Measurements from ENCODE around the gene SRC.

The SRC gene

GRCh38 chr20:37449276-37449675 lies 103.3 kb downstream of the SRC start:
- H3K36me3 ChIP-seq (ENCODE audit: control insufficient read depth in 2 of 2, insufficient read depth in 2 of 2, low read length in 2 of 2), result no peaks in the 10 kb centered on the region
- no peak overlapping the region for H3K27ac ChIP-seq (ENCODE audit: low read length)
- no peak overlapping the region for H3K9ac ChIP-seq (ENCODE audit: low read length in 2 of 2)
- H3K4me3 ChIP-seq (ENCODE audit: low read length in 2 of 2), result no peak overlapping the region
- no peaks in the 10 kb centered on the region for H3K27me3 ChIP-seq (ENCODE audit: control insufficient read depth in 1 of 2, insufficient read depth in 2 of 2, low read length in 2 of 2)
- H3K4me1 ChIP-seq (ENCODE audit: control insufficient read depth, insufficient read depth, low read length), result no peaks in the 10 kb centered on the region
- no peaks in the 10 kb centered on the region for H3K9me3 ChIP-seq (ENCODE audit: control insufficient read depth in 2 of 2, low read length in 2 of 2)

- H3K36me3 ChIP-seq (ENCODE audit: control insufficient read depth in 2 of 2, insufficient read depth in 2 of 2, low read length in 2 of 2), result no peaks in the 10 kb centered on the region
- no peaks in the 10 kb centered on the region for H3K27me3 ChIP-seq (ENCODE audit: control insufficient read depth in 1 of 2, insufficient read depth in 2 of 2, low read length in 2 of 2)
- no peak overlapping the region for H3K9ac ChIP-seq (ENCODE audit: low read length in 2 of 2)
- no peaks in the 10 kb centered on the region for H3K4me1 ChIP-seq (ENCODE audit: control insufficient read depth, insufficient read depth, low read length)
- H3K9me3 ChIP-seq (ENCODE audit: control insufficient read depth in 2 of 2, low read length in 2 of 2), result peaks cover 0 to 1% of the 10 kb centered on the region in 2 donors
- no peak overlapping the region for H3K4me3 ChIP-seq (ENCODE audit: low read length in 2 of 2)
- no peak overlapping the region for H3K27ac ChIP-seq (ENCODE audit: low read length)
These were observed 104.4 kb downstream of the SRC start for GRCh38 chr20:37450344-37450743.

GRCh38 chr20:37451616-37452015 lies 105.7 kb downstream of the SRC start:
- Histone ChIP-seq H3K27me3 (ENCODE audit: control insufficient read depth in 1 of 2, insufficient read depth in 2 of 2, low read length in 2 of 2) (no peaks in the 10 kb centered on the region), H3K27ac (ENCODE audit: low read length) (no peak overlapping the region), H3K4me1 (ENCODE audit: control insufficient read depth, insufficient read depth, low read length) (no peaks in the 10 kb centered on the region), H3K4me3 (ENCODE audit: low read length in 2 of 2) (no peak overlapping the region), H3K9ac (ENCODE audit: low read length in 2 of 2) (no peak overlapping the region), H3K9me3 (ENCODE audit: control insufficient read depth in 2 of 2, low read length in 2 of 2) (peaks cover 0 to 5% of the 10 kb centered on the region in 2 donors), H3K36me3 (ENCODE audit: control insufficient read depth in 2 of 2, insufficient read depth in 2 of 2, low read length in 2 of 2) (no peaks in the 10 kb centered on the region)

- no peaks in the 10 kb centered on the region for H3K4me1 ChIP-seq (ENCODE audit: control insufficient read depth, insufficient read depth, low read length)
- H3K36me3 ChIP-seq (ENCODE audit: control insufficient read depth in 2 of 2, insufficient read depth in 2 of 2, low read length in 2 of 2), result no peaks in the 10 kb centered on the region
- H3K4me3 ChIP-seq (ENCODE audit: low read length in 2 of 2), result no peak overlapping the region
- H3K9me3 ChIP-seq (ENCODE audit: control insufficient read depth in 2 of 2, low read length in 2 of 2), result peaks cover 0 to 5% of the 10 kb centered on the region in 2 donors
- no peaks in the 10 kb centered on the region for H3K27me3 ChIP-seq (ENCODE audit: control insufficient read depth in 1 of 2, insufficient read depth in 2 of 2, low read length in 2 of 2)
- H3K9ac ChIP-seq (ENCODE audit: low read length in 2 of 2), result no peak overlapping the region
- H3K27ac ChIP-seq (ENCODE audit: low read length), result no peak overlapping the region
These were observed 106.3 kb downstream of the SRC start for GRCh38 chr20:37452236-37452635.

GRCh38 chr20:37453288-37453687 lies 107.3 kb downstream of the SRC start:
- Histone ChIP-seq H3K27ac (ENCODE audit: low read length) (no peak overlapping the region), H3K4me3 (ENCODE audit: low read length in 2 of 2) (no peak overlapping the region), H3K36me3 (ENCODE audit: control insufficient read depth in 2 of 2, insufficient read depth in 2 of 2, low read length in 2 of 2) (no peaks in the 10 kb centered on the region), H3K27me3 (ENCODE audit: control insufficient read depth in 1 of 2, insufficient read depth in 2 of 2, low read length in 2 of 2) (no peaks in the 10 kb centered on the region), H3K9me3 (ENCODE audit: control insufficient read depth in 2 of 2, low read length in 2 of 2) (peaks cover 3 to 5% of the 10 kb centered on the region in 2 donors), H3K4me1 (ENCODE audit: control insufficient read depth, insufficient read depth, low read length) (no peaks in the 10 kb centered on the region), H3K9ac (ENCODE audit: low read length in 2 of 2) (no peak overlapping the region)

- Histone ChIP-seq H3K9me3 (ENCODE audit: control insufficient read depth in 2 of 2, low read length in 2 of 2) (peaks cover 8% of the 10 kb centered on the region in 2 donors), H3K4me3 (ENCODE audit: low read length in 2 of 2) (no peak overlapping the region)
These were observed 107.9 kb downstream of the SRC start for GRCh38 chr20:37453836-37454235.

GRCh38 chr20:37454636-37455385 lies 108.9 kb downstream of the SRC start:
- no peaks in the 10 kb centered on the region for H3K36me3 ChIP-seq (ENCODE audit: control insufficient read depth in 2 of 2, insufficient read depth in 2 of 2, low read length in 2 of 2)
- peaks cover 8% of the 10 kb centered on the region in 2 donors for H3K9me3 ChIP-seq (ENCODE audit: control insufficient read depth in 2 of 2, low read length in 2 of 2)
- no peaks in the 10 kb centered on the region for H3K27me3 ChIP-seq (ENCODE audit: control insufficient read depth in 1 of 2, insufficient read depth in 2 of 2, low read length in 2 of 2)
- no peak overlapping the region for H3K4me3 ChIP-seq (ENCODE audit: low read length in 2 of 2)
- no peak overlapping the region for H3K9ac ChIP-seq (ENCODE audit: low read length in 2 of 2)
- H3K4me1 ChIP-seq (ENCODE audit: control insufficient read depth, insufficient read depth, low read length), result no peaks in the 10 kb centered on the region
- no peak overlapping the region for H3K27ac ChIP-seq (ENCODE audit: low read length)

More at GRCh38 chr20:37453836-37454235, 107.9 kb downstream of the SRC start:
- Histone ChIP-seq H3K27me3 (ENCODE audit: control insufficient read depth in 1 of 2, insufficient read depth in 2 of 2, low read length in 2 of 2) (no peaks in the 10 kb centered on the region), H3K9ac (ENCODE audit: low read length in 2 of 2) (no peak overlapping the region), H3K27ac (ENCODE audit: low read length) (no peak overlapping the region), H3K36me3 (ENCODE audit: control insufficient read depth in 2 of 2, insufficient read depth in 2 of 2, low read length in 2 of 2) (no peaks in the 10 kb centered on the region), H3K4me1 (ENCODE audit: control insufficient read depth, insufficient read depth, low read length) (no peaks in the 10 kb centered on the region)
